Right lung (tissue), 5 donors: Measurements from ENCODE around the gene DUSP10. TPM values are rescaled to one million over a fixed set of nuclear protein-coding genes. Genes with fewer than 3 reads are reported as not detected.

Experiments
- DNase-seq, 2 donors: peaks; one replicate each; pipeline ENCODE4 v3.0.0-alpha.2; 2013
- polyA plus RNA-seq, 5 donors: library from polyadenylated mRNA; unstranded; fragments of 120-200 nt; gene quantifications; one replicate each; pipeline versions ENCODE4 v1.2.1 to v1.2.3, GENCODE V29; 2013; ENCODE audit warnings: inconsistent platforms in 1 of 5, low replicate concordance in 1 of 5; ENCODE audit not compliant: insufficient read length in 5 of 5, insufficient read depth in 1 of 5

Gene DUSP10
- polyA plus RNA-seq, 5 donors: 4.4 to 6.7 (median 6.0) TPM

- DNase-seq: no peak
Observed at GRCh38 chr1:221696027-221696426, 45.9 kb downstream of the DUSP10 start.

- DNase-seq: no peak
Observed at GRCh38 chr1:221695301-221695700, 46.6 kb downstream of the DUSP10 start.

DNA sequence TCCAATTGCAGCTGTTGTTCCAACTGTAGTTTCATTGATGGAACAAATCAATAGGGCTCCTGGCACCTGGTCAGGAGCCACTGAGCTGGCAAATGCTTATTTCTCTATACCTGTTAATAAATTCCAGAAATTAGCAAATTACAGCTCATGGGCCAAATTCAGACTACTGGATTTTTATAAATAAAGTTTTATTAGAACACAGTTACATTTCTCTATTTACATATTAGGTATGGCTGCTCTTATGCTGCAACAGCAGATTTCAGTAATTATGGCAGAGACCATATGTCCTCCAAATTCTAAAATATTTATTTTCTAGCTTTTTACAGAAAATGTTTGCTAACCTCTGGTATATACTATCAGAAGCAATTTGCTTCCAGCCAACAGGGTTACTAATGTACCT lies 47.8 kb downstream of the DUSP10 start:
- DNase-seq: no peak

DNA sequence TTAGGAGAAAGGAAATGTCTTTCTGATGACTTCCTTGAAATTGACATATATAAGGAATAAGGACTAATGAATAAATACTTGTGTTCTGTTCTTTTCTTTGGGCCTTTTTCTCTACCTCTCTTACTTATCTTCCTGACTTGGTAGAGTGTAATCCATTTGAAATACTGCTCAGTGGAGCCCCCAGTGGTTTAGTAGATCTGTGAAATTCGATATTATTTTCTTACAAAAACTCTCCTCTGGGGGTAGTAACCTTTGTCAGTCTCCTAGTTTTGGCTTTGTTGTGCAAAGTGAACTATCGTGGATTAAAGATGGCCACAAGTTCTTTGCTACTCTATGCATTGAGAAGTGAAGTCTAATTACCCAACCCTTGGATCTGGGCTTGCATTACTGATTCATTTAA lies 48.8 kb downstream of the DUSP10 start:
- DNase-seq: no peak

DNA sequence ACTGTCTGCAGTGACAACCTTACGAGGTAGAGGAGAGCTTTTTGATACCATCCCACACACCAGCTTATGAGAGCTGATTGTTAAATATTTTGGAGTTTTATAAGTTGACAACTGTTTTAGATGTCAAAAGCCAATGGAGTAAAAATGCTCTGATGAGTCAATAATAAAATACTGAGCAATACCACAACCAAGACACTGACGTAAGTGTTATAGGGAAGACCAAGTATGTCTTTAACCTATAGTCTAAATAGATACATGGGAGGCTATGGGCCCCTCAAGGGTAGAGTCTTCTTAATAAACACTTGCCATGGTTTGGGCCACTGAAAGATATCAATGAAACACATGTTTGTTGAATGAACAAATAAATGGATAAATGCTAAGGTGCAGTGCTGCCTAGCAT lies 49.2 kb downstream of the DUSP10 start:
- DNase-seq: no peak

- no peak for DNase-seq
Observed at GRCh38 chr1:221691261-221691660, 50.6 kb downstream of the DUSP10 start.

GRCh38 chr1:221690858-221691257 lies 51.0 kb downstream of the DUSP10 start:
- DNase-seq: no peak

DNA sequence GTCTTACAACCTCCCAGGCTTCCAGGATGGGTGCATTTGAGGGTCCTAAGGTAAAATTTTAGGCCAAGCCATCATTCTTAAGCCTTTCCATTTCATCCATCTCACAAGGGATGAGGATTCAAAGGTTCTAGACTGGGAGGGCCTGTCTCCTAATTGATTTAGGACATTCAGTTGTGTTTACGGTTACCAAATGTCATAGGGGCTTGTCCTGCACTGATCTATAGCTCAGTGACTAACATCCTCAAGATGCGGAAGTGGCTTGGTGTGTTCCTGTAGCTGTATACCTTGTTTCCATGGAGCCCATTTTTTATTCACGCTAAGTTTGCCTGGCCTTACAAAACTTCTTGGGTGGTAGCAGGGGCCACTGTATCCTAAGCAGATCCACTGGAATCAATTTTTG lies 52.8 kb downstream of the DUSP10 start:
- DNase-seq: no peak

DNA sequence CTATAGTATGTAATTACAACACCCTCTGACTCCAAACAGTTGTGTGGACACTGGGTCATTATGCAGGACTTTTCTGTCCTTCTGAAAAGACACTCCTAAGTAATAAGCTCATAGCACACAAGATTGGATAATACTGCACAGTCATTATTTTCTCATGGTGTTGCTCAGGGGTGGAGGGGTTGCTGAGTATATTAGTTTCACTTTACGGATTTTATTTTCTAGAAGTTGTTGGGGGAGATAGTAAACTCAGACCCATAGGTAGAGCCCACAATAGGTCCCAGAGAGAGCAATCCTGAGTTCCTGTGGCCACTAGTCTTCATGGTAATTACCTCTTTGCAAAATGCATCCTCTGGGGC lies 53.4 kb downstream of the DUSP10 start:
- DNase-seq: no peak

- no peak for DNase-seq
Observed at GRCh38 chr1:221687836-221688487, 53.9 kb downstream of the DUSP10 start.

DNA sequence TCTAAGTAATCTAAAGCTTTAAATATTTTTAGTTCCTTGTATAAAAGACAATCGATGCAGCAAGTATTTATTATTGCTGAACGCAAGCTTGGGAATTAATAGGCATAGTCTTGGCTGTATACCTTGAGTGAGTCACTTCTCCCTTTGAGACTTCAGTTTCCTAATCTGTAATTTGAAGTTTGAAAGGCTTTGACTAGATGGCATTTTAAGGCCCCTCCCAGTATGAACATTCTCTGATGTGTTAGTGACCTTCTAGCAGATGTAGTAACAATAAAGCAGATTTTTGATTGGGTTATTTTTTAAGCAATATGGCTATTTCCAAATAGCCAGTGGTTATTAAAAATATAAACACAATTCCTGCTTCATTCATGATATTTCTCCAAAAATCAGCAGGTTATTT lies 58.2 kb downstream of the DUSP10 start:
- no peak for DNase-seq

DNA sequence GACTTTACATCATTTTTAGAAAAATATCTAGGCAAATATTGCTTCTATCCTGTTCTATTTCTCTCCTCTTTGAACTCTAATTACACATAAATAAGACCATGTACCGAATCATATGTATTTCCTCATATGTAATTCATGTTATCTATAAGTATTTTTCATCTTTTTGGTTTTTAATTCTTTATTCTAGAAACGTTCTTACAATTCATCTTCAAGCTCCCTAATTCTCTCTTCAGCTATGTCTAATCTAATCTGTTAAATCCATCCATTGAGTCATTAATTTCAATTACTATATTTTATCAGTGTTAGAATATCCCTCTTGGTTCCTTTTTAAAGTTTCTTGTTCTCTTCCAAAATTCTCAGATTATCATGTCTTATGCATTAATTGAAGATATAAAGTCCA lies 61.8 kb downstream of the DUSP10 start:
- DNase-seq: no peak

DNA sequence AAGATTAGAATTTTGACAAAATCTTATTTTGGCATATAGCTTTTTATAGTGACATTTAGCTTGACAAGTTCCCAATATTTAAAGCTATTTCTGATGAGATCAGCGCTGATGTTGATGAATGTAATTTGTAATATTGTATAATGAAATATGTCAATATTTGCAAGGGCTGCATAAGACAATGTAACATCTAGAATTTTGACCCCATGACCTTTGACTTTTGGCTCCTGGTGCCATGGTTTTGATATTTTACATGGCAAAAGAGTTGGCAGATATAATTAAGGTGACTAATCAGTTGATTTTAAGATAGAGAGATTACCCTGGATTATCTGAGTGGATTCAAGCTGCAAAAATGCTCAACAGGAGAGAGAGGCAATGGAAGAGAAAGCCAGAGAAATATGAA lies 63.9 kb downstream of the DUSP10 start:
- no peak for DNase-seq

DNA sequence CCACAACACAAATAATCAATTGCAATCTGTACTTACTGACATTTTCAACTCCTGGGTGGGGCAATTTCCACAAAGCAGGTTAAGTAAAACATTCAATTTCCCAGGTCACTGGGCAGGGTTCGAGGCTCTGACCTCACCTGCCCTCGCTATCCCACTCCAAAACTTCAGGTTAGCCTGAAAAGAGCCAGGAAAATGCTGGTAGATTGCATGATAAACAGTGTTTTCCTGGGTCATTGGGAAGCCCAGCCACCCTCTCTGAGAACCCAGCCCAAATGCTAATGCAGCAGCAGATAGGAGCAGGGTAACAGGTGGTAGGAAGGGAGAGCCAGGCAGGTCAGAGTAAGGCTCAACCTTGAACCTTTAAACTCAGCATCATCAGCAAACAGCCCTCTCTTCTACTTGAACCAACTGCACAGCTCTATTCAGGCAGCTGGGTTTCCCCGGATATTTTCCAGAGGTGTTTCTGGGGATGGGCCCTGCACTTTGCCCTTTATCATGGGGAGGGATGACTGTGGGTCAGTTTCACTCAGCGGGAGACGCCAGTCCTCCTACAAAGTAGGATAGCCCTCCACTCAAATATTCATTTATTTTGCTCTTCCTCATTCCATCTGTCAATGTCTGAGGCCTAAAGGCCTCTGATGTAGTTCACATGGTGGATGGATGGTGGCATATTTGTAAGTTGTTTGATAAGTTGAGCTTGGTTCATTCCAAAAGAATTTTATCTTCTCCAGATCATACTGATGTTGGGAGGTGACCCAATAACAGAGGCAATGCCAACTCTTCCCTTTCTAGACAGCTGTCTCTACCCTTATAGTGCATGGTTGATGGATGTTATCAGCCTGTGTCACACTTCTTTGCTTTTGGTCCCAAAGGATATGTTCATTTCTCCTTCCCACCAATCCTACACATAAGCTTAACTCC lies 65.7 kb downstream of the DUSP10 start:
- no peak for DNase-seq

- no peak for DNase-seq
Observed at GRCh38 chr1:221672965-221673364, 68.9 kb downstream of the DUSP10 start.

DNA sequence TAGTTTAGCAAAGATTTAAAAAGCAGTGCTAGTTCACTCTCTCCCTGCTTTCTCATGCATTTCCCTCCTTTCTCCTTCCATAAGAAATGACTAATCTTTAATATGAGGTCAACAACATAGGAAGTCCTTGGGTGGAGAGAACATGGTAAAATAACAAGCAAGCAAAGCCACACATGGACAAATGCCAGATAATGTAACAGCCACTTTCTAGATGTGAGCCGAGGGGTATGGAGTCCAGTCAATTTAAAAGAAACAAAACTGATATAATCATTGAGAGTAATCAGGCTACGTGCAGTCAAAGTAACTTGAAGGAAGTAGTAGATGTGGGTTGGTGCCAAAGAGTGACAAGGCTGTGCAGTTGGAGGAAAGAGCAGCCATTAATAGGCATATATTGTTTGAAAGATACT lies 69.6 kb downstream of the DUSP10 start:
- DNase-seq: no peak

GRCh38 chr1:221670081-221670480 lies 71.8 kb downstream of the DUSP10 start:
- no peak for DNase-seq

DNA sequence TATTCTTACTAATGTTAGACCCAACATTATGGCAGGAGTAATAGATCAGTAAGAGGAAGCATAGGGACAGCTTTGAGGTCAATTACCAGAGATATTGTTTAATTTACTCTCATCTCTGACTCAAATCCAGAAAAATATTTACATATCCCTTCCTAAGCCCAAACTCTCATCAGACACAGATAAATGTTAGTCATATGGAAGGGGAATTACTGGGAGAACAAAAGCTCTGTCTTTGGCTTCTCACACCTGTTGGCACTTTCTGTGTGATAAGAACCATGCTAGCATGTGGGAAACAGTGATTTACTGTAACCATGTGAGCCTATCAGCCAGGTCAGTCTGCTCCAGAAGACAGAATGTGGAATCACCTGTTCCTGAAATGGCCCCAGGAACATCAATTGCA lies 72.4 kb downstream of the DUSP10 start:
- DNase-seq: no peak

DNA sequence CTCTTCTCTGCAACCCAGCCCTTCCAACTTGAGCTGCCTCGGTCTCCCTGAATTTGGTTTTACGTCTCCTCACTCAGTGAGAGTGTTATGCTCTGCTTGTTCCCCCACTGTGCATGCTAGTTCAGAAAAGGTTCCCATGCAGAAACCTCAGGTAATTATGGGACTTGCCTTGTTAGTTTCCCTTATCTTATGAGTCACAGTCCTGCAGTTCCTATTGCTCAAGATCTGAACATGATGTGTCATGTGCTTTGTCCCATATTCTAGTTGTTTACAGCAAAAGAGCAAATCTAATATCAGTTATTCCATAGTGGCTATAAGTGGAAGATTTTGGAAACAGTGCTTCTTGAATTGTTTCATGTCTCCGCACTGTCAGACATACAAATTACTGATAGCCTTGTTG lies 74.4 kb downstream of the DUSP10 start:
- no peak for DNase-seq

GRCh38 chr1:221664253-221664652 lies 77.6 kb downstream of the DUSP10 start:
- no peak for DNase-seq

DNA sequence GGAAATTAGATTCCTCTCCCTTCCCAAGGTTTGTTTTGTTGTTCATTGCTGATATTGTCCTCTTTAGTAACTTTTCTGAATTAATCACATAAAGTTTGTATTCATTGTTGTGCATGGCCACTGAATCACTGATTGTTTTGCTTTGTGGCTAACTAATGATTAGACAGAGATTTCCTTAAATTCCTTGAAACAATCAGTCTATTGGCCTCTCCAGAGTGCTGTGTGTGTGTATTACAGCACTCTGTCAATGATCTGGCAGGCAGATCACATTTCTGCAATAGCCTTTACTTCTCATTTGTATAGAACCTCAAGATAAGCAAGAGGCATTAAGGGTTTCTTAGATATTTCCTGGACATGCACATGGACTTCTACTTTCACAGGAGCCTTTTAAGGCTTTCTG lies 78.6 kb downstream of the DUSP10 start:
- DNase-seq: no peak

- DNase-seq: no peak
Observed at GRCh38 chr1:221655766-221656305, 86.1 kb downstream of the DUSP10 start.
